GM12874 (cell line): ENCODE measurements around the gene ABLIM2.

ENCODE experiments used
- CTCF ChIP-seq: IDR thresholded peaks from 2 replicates; pipeline ENCODE4 v1.5.1; 2011; ENCODE audit warnings: low read depth, mild to moderate bottlenecking, control low read depth, low read length, moderate library complexity; ENCODE audit not compliant: insufficient read depth

The ABLIM2 gene

DNA sequence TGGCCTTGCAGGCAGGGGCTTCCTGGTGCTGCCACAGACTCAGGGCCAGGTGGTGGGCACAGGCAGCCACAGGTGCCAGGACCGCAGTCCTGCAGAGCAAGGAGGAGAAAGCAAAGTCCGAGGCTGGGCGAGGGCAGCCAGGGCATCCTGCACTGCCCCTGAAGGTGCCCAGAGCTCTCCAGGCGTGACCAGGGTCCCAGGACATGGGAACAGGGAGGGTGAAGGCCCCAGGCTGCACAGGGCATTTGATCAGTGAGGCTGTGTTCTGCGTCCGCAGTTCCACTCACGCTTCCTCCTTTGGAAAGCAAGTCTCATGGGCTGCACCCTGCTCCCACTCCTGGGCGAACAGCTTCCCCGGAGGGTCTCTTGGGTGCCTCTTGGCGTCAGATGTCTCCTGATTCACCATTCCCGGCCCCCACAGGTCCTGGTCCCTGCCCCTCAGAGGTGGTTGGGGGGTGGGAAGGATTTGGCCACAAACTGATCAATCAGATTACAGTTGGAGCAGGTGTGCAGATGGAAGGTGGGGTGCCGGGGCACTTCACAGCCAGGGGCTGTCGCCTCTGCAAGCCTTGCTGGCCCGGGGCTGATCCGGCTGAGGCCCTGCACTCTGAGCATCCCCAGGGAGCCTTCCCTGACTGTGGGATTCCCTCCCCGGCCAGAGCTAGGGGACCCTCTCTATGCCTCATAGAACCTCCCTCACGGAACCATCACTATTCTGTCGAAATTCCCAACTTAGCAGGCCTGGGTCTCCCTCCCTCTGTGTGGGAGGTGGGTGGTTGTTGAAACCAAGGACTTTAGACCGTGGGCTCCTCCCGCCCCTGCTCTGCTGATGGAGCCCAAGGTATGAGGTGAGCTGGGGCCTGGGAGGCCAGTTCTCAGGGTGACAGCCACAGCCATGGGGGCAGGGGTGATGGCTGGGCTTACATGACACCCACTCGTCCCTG, 43.8 kb upstream of the ABLIM2 start:
- no peak for TF ChIP-seq CTCF

DNA sequence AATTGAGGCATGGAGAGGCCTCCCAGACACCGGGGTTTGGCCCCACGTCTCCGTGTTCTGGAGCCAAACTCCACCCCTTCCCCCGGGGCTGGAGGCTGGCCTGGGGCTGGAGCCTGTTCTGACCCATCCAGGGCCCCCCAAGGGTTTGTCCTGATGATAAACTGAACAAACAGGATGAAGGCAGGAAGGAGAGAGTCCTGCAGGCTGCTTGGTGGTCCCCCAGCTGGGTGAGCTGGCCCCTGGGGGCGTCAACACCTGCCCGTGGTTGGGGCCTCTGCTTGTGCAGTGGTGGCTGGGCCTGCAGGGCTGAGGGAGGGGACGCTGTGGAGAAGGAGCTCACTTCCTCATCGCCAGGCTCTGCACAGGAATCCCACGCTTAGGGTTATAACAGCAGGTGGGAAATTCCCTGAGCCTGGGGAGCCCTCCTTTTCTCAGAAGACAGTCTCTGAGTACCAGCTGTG, 42.7 kb upstream of the ABLIM2 start:
- no peak for TF ChIP-seq CTCF

GRCh38 chr4:8200302-8200975, 41.8 kb upstream of the ABLIM2 start:
- 0 out of 2 replicates have a peak, but pooled peaks have one; percentile 1 for TF ChIP-seq CTCF

GRCh38 chr4:8199594-8200301, 41.1 kb upstream of the ABLIM2 start:
- 0 out of 2 replicates have a peak, but pooled peaks have one; percentile 0 for TF ChIP-seq CTCF

DNA sequence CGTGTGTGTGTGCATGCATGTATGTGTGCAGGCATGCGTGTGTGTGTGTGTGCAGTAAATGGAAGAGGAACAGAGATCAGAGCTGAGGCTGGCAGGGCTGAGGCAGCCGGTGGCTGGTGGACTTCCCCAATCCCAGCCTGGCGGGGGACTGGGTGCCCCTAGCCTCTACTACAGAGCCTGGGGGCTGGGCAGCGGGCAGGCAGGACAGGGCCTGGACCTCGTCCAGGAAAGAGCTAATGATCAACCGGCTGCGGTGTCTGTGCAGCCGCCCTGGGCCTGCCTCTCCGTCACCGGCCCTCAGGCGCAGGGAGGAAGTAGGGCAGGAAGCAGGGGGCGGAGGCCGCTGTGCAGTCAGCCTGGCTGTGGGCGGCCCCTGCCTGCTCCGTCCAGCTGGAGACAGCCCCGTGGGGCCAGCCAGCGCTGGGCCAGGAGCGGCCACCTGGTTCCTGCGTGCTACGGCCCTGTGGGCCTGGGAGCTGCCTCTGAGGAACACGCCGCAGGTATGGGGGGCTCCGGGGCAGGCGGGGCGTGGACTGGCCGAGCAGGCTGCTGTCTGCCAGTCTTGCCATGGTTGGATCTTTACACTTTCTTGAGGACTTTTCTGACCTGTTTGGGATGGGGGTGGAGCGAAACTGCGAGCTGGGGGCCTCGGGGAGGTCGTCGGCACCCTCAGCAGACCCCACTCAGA, 40.4 kb upstream of the ABLIM2 start, which contains the start of gene SH3TC1:
SH3TC1 (plus strand) TSS at position 385 of the 688 bp plus-strand sequence. CDS start 5,905 bp downstream, outside the sequence.
- TF ChIP-seq CTCF = no peak

GRCh38 chr4:8198206-8198905, 39.7 kb upstream of the ABLIM2 start:
- TF ChIP-seq CTCF = no peak
